GM18868 (cell line): Measurements from ENCODE around the gene SHOX.
"Not testable (repeated sequence)": the region's sequence is repeated elsewhere in the genome, so short reads cannot be mapped to it uniquely, and the experiment has no call there.

ENCODE experiments used
- ATAC-seq: cut with Tn5 transposase; IDR thresholded peaks from one replicate; pipeline ENCODE4 v1.9.1; 2021; ENCODE audit warnings: mild to moderate bottlenecking, moderate library complexity; ENCODE audit not compliant: unreplicated experiment

The SHOX gene

GRCh38 chrX:621705-622503, 8.7 kb upstream of the SHOX start:
- ATAC-seq = no peak

GRCh38 chrX:622802-623201, 7.8 kb upstream of the SHOX start:
- ATAC-seq = not testable (repeated sequence)

GRCh38 chrX:623268-623598, 7.4 kb upstream of the SHOX start:
- ATAC-seq = no peak

- ATAC-seq = no peak
Observed at GRCh38 chrX:623599-624315, 6.8 kb upstream of the SHOX start.

GRCh38 chrX:625137-625691, 5.4 kb upstream of the SHOX start:
- ATAC-seq = no peak

GRCh38 chrX:626047-626446, 4.5 kb upstream of the SHOX start:
- ATAC-seq = not testable (repeated sequence)

GRCh38 chrX:626745-627509, 3.7 kb upstream of the SHOX start:
- ATAC-seq = no peak

- no peak for ATAC-seq
Observed at GRCh38 chrX:627510-627981, 3.0 kb upstream of the SHOX start.

GRCh38 chrX:627995-628394, 2.6 kb upstream of the SHOX start:
- no peak for ATAC-seq

- ATAC-seq = no peak
Observed at GRCh38 chrX:629230-630006, 1.2 kb upstream of the SHOX start.

- no peak for ATAC-seq
Observed at GRCh38 chrX:630007-630611, 482 bp upstream of the SHOX start.

- ATAC-seq = no peak
Observed at GRCh38 chrX:631802-632365, 1.3 kb downstream of the SHOX start.

GRCh38 chrX:632366-633042, 1.9 kb downstream of the SHOX start:
- ATAC-seq = no peak

- ATAC-seq = no peak
Observed at GRCh38 chrX:633043-633984, 2.7 kb downstream of the SHOX start.

GRCh38 chrX:633985-634958, 3.7 kb downstream of the SHOX start:
- ATAC-seq = no peak

GRCh38 chrX:635428-636090, 5.0 kb downstream of the SHOX start:
- no peak for ATAC-seq
